GM19351 (cell line): ENCODE measurements around the gene CISTR.
A peak's percentile ranks its signal among the peaks of the same experiment; 100 is the strongest.
"Not testable (repeated sequence)": the region's sequence is repeated elsewhere in the genome, so short reads cannot be mapped to it uniquely, and the experiment has no call there.

ENCODE experiments used
- ATAC-seq: cut with Tn5 transposase; IDR thresholded peaks from one replicate; pipeline ENCODE4 v1.9.1; 2021; ENCODE audit warnings: mild to moderate bottlenecking, moderate library complexity; ENCODE audit not compliant: unreplicated experiment

CISTR gene

GRCh38 chr12:53765891-53766290 lies 14.1 kb upstream of the CISTR start:
- no peak for ATAC-seq

GRCh38 chr12:53764615-53765014 lies 12.8 kb upstream of the CISTR start:
- ATAC-seq, result no peak

- not testable (repeated sequence) for ATAC-seq
Measured at GRCh38 chr12:53762793-53763192, 11.0 kb upstream of the CISTR start.

GRCh38 chr12:53761306-53761705 lies 9.5 kb upstream of the CISTR start:
- ATAC-seq, result no peak

GRCh38 chr12:53759261-53759660 lies 7.5 kb upstream of the CISTR start:
- no peak for ATAC-seq

- ATAC-seq, result no peak
Measured at GRCh38 chr12:53758730-53759103, 6.9 kb upstream of the CISTR start.

- ATAC-seq, result no peak
Measured at GRCh38 chr12:53758081-53758729, 6.4 kb upstream of the CISTR start.

- peak; percentile 70 for ATAC-seq
Measured at GRCh38 chr12:53757101-53757770, 5.5 kb upstream of the CISTR start.

- ATAC-seq, result no peak
Measured at GRCh38 chr12:53756300-53757100, 4.7 kb upstream of the CISTR start.

GRCh38 chr12:53755893-53756292 lies 4.1 kb upstream of the CISTR start:
- ATAC-seq, result no peak

- ATAC-seq, result no peak
Measured at GRCh38 chr12:53755451-53755891, 3.7 kb upstream of the CISTR start.

GRCh38 chr12:53754633-53755264 lies 3.0 kb upstream of the CISTR start:
- no peak for ATAC-seq

GRCh38 chr12:53754188-53754585 lies 2.4 kb upstream of the CISTR start:
- ATAC-seq, result no peak

- ATAC-seq, result no peak
Measured at GRCh38 chr12:53752621-53753020, 842 bp upstream of the CISTR start.

GRCh38 chr12:53752192-53752601 lies 418 bp upstream of the CISTR start:
- no peak for ATAC-seq

GRCh38 chr12:53750812-53751335 lies 905 bp downstream of the CISTR start:
- peak; percentile 26 for ATAC-seq

GRCh38 chr12:53749986-53750811 lies 1.6 kb downstream of the CISTR start:
- no peak for ATAC-seq

GRCh38 chr12:53748072-53748840 lies 3.5 kb downstream of the CISTR start:
- ATAC-seq, result no peak

GRCh38 chr12:53747095-53747494 lies 4.7 kb downstream of the CISTR start:
- no peak for ATAC-seq
